CD14-positive monocyte (primary cell): Measurements from ENCODE around the gene MMRN1. TPM values are rescaled to one million over a fixed set of nuclear protein-coding genes. Genes with fewer than 3 reads are reported as not detected.

ENCODE experiments used
- DNase-seq, 3 donors: peaks; one replicate each; pipeline ENCODE4 v3.0.0-alpha.2; 2011 to 2022
- H2AFZ ChIP-seq: 2 replicates; pipeline ENCODE4 v1.6.0; 2012; ENCODE audit warnings: mild to moderate bottlenecking, low read depth, low read length, inconsistent platforms; ENCODE audit not compliant: insufficient read depth, poor library complexity, severe bottlenecking
- H3K27ac ChIP-seq, 2 donors: 1 replicate in 1 of 2; 2 replicates in 1 of 2; pipeline ENCODE4 v1.5.1; 2012 to 2013; ENCODE audit warnings: low read length in 2 of 2, control low read depth in 1 of 2, inconsistent platforms in 1 of 2, low read depth in 1 of 2, mild to moderate bottlenecking in 1 of 2
- H3K27me3 ChIP-seq, 2 donors: one replicate each; pipeline versions ENCODE4 v1.6.0 to v1.6.1; 2011 to 2013; ENCODE audit warnings: low read length in 2 of 2; ENCODE audit not compliant: control insufficient read depth in 2 of 2, insufficient read depth in 2 of 2
- H3K36me3 ChIP-seq, 2 donors: replicated peaks in 1 of 2; 1 replicate in 1 of 2; 2 replicates in 1 of 2; pipeline versions ENCODE4 v1.5.1 to v1.6.1; 2012 to 2013; ENCODE audit warnings: low read length in 2 of 2, control low read depth in 1 of 2, inconsistent platforms in 1 of 2, mild to moderate bottlenecking in 1 of 2; ENCODE audit not compliant: insufficient read depth in 2 of 2, control insufficient read depth in 1 of 2
- H3K4me1 ChIP-seq, 2 donors: 1 replicate in 1 of 2; 2 replicates in 1 of 2; pipeline versions ENCODE4 v1.5.1 to v1.6.1; 2012 to 2013; ENCODE audit warnings: low read length in 2 of 2, control low read depth in 1 of 2, inconsistent platforms in 1 of 2, mild to moderate bottlenecking in 1 of 2, moderate library complexity in 1 of 2; ENCODE audit not compliant: insufficient read depth in 2 of 2, control insufficient read depth in 1 of 2
- H3K4me2 ChIP-seq: replicated peaks from 2 replicates; pipeline ENCODE3; 2012; ENCODE audit warnings: low read length, moderate library complexity, mild to moderate bottlenecking; ENCODE audit not compliant: poor library complexity, severe bottlenecking; ENCODE audit errors: extremely low read depth
- H3K4me3 ChIP-seq, 3 experiments: fragments of 200-600 bp in 1 of 3; sonication (generic) in 1 of 3; replicated peaks in 1 of 3; 1 replicate in 2 of 3; 2 replicates in 1 of 3; pipeline ENCODE4 v1.5.1; 2011 to 2013; ENCODE audit warnings: low read length in 3 of 3, mild to moderate bottlenecking in 3 of 3, control low read depth in 2 of 3, low read depth in 2 of 3, inconsistent platforms in 1 of 3, moderate library complexity in 1 of 3
- H3K79me2 ChIP-seq: 2 replicates; pipeline ENCODE4 v1.6.0; 2012; ENCODE audit warnings: mild to moderate bottlenecking, control low read depth, inconsistent platforms, low read length, moderate library complexity; ENCODE audit not compliant: insufficient read depth
- H3K9ac ChIP-seq: 2 replicates; pipeline ENCODE4 v1.6.0; 2017; ENCODE audit warnings: low read length, mild to moderate bottlenecking; ENCODE audit not compliant: insufficient read depth, poor library complexity, severe bottlenecking
- H3K9me3 ChIP-seq, 2 donors: replicated peaks in 1 of 2; 1 replicate in 1 of 2; 2 replicates in 1 of 2; pipeline versions ENCODE4 v1.5.1 to v1.6.1; 2012 to 2013; ENCODE audit warnings: low read length in 2 of 2, control low read depth in 1 of 2; ENCODE audit not compliant: control insufficient read depth in 1 of 2, insufficient read depth in 1 of 2
- H4K20me1 ChIP-seq: 2 replicates; pipeline ENCODE4 v1.6.0; 2012; ENCODE audit warnings: mild to moderate bottlenecking, low read length, control low read depth, moderate library complexity; ENCODE audit not compliant: insufficient read depth
- H3K27ac Mint-ChIP-seq, 7 donors: one replicate each; pipeline ENCODE4 v1.8.0; 2020; ENCODE audit warnings: mild to moderate bottlenecking in 7 of 7, mixed read lengths in 7 of 7, moderate library complexity in 6 of 7, inconsistent platforms in 2 of 7
- H3K27me3 Mint-ChIP-seq, 3 donors: one replicate each; pipeline ENCODE4 v1.8.0; 2021 to 2022; ENCODE audit warnings: low read depth in 3 of 3, mild to moderate bottlenecking in 3 of 3, mixed read lengths in 3 of 3, moderate library complexity in 3 of 3, inconsistent platforms in 1 of 3
- H3K36me3 Mint-ChIP-seq, 2 donors: one replicate each; pipeline ENCODE4 v1.8.0; 2020; ENCODE audit warnings: mixed read lengths in 2 of 2, inconsistent platforms in 1 of 2, mild to moderate bottlenecking in 1 of 2
- H3K4me1 Mint-ChIP-seq: one replicate; pipeline ENCODE4 v1.8.0; 2020; ENCODE audit warnings: mild to moderate bottlenecking, mixed read lengths
- H3K4me3 Mint-ChIP-seq, 2 donors: one replicate each; pipeline ENCODE4 v1.8.0; 2020; ENCODE audit warnings: mild to moderate bottlenecking in 2 of 2, mixed read lengths in 2 of 2, moderate library complexity in 1 of 2
- H3K9me3 Mint-ChIP-seq, 7 donors: one replicate each; pipeline ENCODE4 v1.8.0; 2020 to 2022; ENCODE audit warnings: mixed read lengths in 7 of 7, mild to moderate bottlenecking in 6 of 7, moderate library complexity in 6 of 7, inconsistent platforms in 2 of 7
- CTCF ChIP-seq: fragments of 200-600 bp; IDR thresholded peaks from one replicate; pipeline ENCODE4 v1.8.0; 2022; ENCODE audit warnings: antibody characterized with exemption, mild to moderate bottlenecking
- WGBS: methylation state at CpG from one replicate; pipeline ENCODE4 v1.1.5; 2013; ENCODE audit warnings: missing lambda C conversion rate; ENCODE audit not compliant: insufficient coverage; 5-methylcytosine and 5-hydroxymethylcytosine counted together
- intact Hi-C, 2 donors: fragments of 100-400 bp; cut with micrococcal nuclease; formaldehyde crosslinking; loops; one replicate each; pipeline versions ENCODE4 v1.15.0 to v1.15.1; 2023
- polyA minus RNA-seq: library from RNA; depleted of rRNA, polyadenylated mRNA; stranded (reverse); fragments of >200 nt; gene quantifications from 2 replicates; pipeline ENCODE4 v1.2.3, GENCODE V29; 2012
- polyA plus RNA-seq, 3 donors: library from polyadenylated mRNA; depleted of rRNA in 1 of 3; unstranded in 2 of 3; stranded (reverse) in 1 of 3; fragments of 300-500 nt in 2 of 3; fragments of >200 nt in 1 of 3; fragmentation: Illumina TruSeq in 2 of 3; gene quantifications; 1 replicate in 2 of 3; 2 replicates in 1 of 3; pipeline ENCODE4 v1.2.3, GENCODE V29; 2012 to 2021
- total RNA-seq, 12 experiments: library from RNA in 1 of 12; stranded (reverse) in 1 of 12; fragments of 120-200 nt in 1 of 12; gene quantifications; one replicate each; pipeline ENCODE4 v1.2.4 and lab custom pipeline; 2013 to 2026; ENCODE audit warnings: mixed read lengths in 6 of 12, inconsistent platforms in 1 of 12

MMRN1 gene
- total RNA-seq (2013): 0.62 TPM
- polyA plus RNA-seq: under 1 TPM in 1 of 3 donors, not detected in 2; 0.07 TPM
- polyA minus RNA-seq: 0.56 TPM in 1 of 2 replicates, not detected in the other
- total RNA-seq (lab: John Stamatoyannopoulos, UW): 0 to 2.3 (median 0.08) reads per million in 11 experiments

GRCh38 chr4:89894649-89895550 is at the start of gene MMRN1:
MMRN1 (plus strand) TSS chr4:89894854; CDS start chr4:89894972, 118 bp downstream.
- Histone ChIP-seq H4K20me1 (no peaks in the 10 kb centered on the region), H3K79me2 (no peaks in the 10 kb centered on the region), H3K4me3 (peak within 1 kb of the TSS in 1 of 3 experiments; percentile 6), H2AFZ (peak within 1 kb of the TSS; percentile 39), H3K27ac (no peak within 1 kb of the TSS), H3K4me2 (peak within 1 kb of the TSS; percentile 24), H3K9me3 (no peaks in the 10 kb centered on the region), H3K9ac (no peak within 1 kb of the TSS), H3K36me3 (no peaks in the 10 kb centered on the region), H3K4me1 (peaks cover 23 to 33% of the 10 kb centered on the region in 2 donors), H3K27me3 (no peaks in the 10 kb centered on the region)
- Mint-ChIP-seq H3K27me3 (peaks cover 0 to 4% (median 2%) of the 10 kb centered on the region in 3 donors), H3K36me3 (no peaks in the 10 kb centered on the region), H3K27ac (no peak within 1 kb of the TSS), H3K4me1 (peaks cover 17% of the 10 kb centered on the region), H3K9me3 (no peaks in the 10 kb centered on the region), H3K4me3 (peak within 1 kb of the TSS in 1 of 2 donors; percentile 72)
- intact Hi-C loops: no loop called here
- TF ChIP-seq CTCF: no peak
- peak in 1 of 3 donors; percentile 3 for DNase-seq
- 0% methylated on average over 5 of the region's 11 CpGs for WGBS

GRCh38 chr4:89847571-89848325 is 46.9 kb upstream of the MMRN1 start:
- no peak for TF ChIP-seq CTCF
- Histone ChIP-seq H3K9ac (no peak overlapping the region), H2AFZ (no peak overlapping the region), H3K4me1 (no peaks in the 10 kb centered on the region), H4K20me1 (no peaks in the 10 kb centered on the region), H3K79me2 (no peaks in the 10 kb centered on the region), H3K4me3 (no peak overlapping the region), H3K4me2 (no peak overlapping the region), H3K27me3 (no peaks in the 10 kb centered on the region), H3K9me3 (peaks cover 6 to 12% of the 10 kb centered on the region in 2 donors), H3K36me3 (no peaks in the 10 kb centered on the region), H3K27ac (no peak overlapping the region)
- intact Hi-C loops: no loop called here
- H3K36me3 Mint-ChIP-seq: no peaks in the 10 kb centered on the region
- 100% methylated on average over 1 of the region's 1 CpG for WGBS
- H3K9me3 Mint-ChIP-seq: peaks cover 12 to 22% (median 18%) of the 10 kb centered on the region in 7 donors
- no peak for DNase-seq
- H3K4me1 Mint-ChIP-seq: no peaks in the 10 kb centered on the region
- H3K27me3 Mint-ChIP-seq: peaks cover 0 to 4% (median 1%) of the 10 kb centered on the region in 3 donors
- no peak overlapping the region for H3K4me3 Mint-ChIP-seq
- H3K27ac Mint-ChIP-seq: no peak overlapping the region
